Measurements from ENCODE around the gene WBP1.

The WBP1 gene

GRCh38 chr2:74458132-74458937 is at the start of gene WBP1:
WBP1 (plus strand) TSS chr2:74458438; CDS start chr2:74458603, 165 bp downstream.
- no peak for TF ChIP-seq ZNF274 (IDR thresholded peaks at IDR 0.05; ENCODE audit: low read depth, low read length)
- peak within 1 kb of the TSS; percentile 81 for H3K4me3 ChIP-seq (ENCODE audit: low read length)

- H3K4me3 ChIP-seq (ENCODE audit: low read length): no peak overlapping the region
- no peak for TF ChIP-seq ZNF274 (IDR thresholded peaks at IDR 0.05; ENCODE audit: low read depth, low read length)
These were observed 45.1 kb upstream of the WBP1 start for GRCh38 chr2:74413001-74413698.

DNA sequence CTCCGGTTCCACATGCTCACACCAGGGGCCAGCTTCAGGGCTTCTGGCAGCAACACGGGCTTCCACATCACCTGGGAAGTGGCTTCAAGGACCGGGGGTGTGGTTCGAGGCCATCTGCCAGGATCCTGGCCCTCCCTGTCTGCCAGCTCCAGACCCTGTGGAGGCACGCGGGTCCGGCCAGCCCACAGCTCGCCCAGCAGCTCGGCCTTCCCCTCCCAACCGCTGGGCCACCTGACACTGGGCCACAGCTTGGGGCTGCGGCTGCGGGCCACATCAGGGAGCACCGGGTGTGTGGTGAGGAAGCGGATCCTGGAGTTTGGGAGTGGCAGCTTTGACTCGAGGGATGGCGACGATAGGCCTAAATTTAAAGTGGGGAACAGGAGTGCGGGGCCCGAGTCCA is 43.8 kb upstream of the WBP1 start:
- no peak for TF ChIP-seq ZNF274 (IDR thresholded peaks at IDR 0.05; ENCODE audit: low read depth, low read length)
- no peak overlapping the region; the same call in 1 of the 2 replicates for H3K4me3 ChIP-seq (ENCODE audit: low read length)

DNA sequence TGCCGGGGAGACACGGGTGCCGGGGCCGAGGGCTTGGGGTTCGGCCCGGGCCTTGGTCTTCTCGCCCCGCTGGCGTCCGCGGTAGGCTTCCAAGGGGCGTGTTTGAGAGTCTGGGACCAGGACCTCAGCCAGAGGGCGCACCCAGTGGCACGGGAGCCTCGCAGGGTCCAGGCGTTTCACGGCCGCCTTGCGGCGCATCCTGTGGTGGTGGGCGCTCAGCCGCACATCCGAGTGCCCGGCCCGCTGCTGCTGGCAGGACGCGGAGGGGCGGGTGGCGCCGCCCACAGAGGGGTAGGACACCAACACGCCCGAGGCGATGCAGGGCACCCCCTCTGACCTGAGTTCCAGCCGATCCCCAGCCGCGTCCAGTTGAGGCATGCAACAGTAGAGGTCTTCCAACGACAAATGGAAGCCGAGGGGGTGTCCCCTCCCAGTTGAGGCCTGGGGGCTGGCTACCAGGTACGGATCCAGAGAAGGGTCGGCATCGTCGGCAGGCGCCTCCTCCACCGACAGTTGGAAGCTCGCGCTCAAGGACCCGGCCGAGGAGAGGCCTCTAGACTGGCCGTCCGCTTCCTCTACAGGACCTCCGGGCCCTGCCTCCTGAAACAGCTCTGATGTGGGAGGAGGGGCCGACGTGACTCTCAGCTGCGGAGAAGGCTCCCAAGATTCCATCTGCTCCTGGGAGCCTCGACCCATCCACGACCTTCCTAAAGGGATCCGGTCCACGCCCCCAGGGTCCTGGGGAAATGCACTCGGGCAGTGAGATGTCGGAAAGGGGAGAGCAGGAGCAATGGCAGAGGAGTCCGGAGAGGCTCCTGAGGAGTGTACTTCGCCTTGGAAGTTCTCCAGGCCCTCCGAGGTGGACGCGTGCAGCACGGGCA is 43.1 kb upstream of the WBP1 start:
- TF ChIP-seq ZNF274 (IDR thresholded peaks at IDR 0.05; ENCODE audit: low read depth, low read length): no peak
- peak overlapping the region; percentile 44; the same call in 1 of the 2 replicates for H3K4me3 ChIP-seq (ENCODE audit: low read length)

GRCh38 chr2:74415762-74416395 is 42.4 kb upstream of the WBP1 start:
- H3K4me3 ChIP-seq (ENCODE audit: low read length): peak overlapping the region; percentile 44; the same call in 1 of the 2 replicates
- no peak for TF ChIP-seq ZNF274 (IDR thresholded peaks at IDR 0.05; ENCODE audit: low read depth, low read length)

DNA sequence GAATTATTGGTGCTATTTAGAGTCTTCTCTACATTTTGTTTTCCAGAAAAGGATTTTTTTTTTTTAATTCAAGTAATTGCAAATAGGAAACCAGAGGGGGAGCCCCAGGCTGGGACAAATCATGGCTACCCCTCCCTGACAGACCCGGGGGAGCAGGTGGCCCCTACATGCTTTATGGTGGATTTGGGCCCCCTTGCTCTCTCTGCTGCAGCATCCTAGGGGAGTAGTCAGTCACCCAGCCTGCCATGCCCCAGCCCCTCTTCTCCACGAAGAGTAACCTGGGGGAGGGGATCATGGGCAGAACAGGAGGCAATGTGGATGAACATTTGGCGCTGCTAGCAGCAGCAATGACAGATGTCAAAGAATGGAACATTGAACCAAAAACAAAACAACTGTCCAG is 41.5 kb upstream of the WBP1 start:
- no peak for TF ChIP-seq ZNF274 (IDR thresholded peaks at IDR 0.05; ENCODE audit: low read depth, low read length)
- H3K4me3 ChIP-seq (ENCODE audit: low read length): no peak overlapping the region

- TF ChIP-seq ZNF274 (IDR thresholded peaks at IDR 0.05; ENCODE audit: low read depth, low read length): no peak
- H3K4me3 ChIP-seq (ENCODE audit: low read length): no peak overlapping the region
These were observed 41.0 kb upstream of the WBP1 start for GRCh38 chr2:74417197-74417596.

DNA sequence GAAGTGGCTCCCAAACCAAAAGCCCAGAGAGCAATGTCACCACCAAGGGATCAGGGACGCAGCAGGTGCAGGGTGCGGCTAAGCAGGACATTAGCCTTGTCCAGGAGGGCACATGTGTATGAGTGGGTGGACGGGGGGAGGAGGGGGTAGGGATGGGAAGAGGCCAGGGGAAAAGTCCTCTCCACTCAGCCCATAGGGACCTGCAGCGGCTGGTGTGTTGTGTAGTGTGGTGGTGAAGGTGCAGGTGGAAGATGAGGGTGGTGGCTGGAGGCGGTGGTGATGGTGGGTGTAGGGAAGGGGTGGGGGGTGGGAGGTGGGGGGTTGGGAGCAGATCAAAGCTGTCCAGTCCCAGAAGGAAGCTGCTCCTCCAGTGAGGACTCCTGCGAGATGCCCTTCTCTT is 40.5 kb upstream of the WBP1 start:
- no peak for TF ChIP-seq ZNF274 (IDR thresholded peaks at IDR 0.05; ENCODE audit: low read depth, low read length)
- H3K4me3 ChIP-seq (ENCODE audit: low read length): no peak overlapping the region

- no peak for TF ChIP-seq ZNF274 (IDR thresholded peaks at IDR 0.05; ENCODE audit: low read depth, low read length)
- no peak overlapping the region; the same call in 1 of the 2 replicates for H3K4me3 ChIP-seq (ENCODE audit: low read length)
These were observed 39.9 kb upstream of the WBP1 start for GRCh38 chr2:74418312-74418711.

DNA sequence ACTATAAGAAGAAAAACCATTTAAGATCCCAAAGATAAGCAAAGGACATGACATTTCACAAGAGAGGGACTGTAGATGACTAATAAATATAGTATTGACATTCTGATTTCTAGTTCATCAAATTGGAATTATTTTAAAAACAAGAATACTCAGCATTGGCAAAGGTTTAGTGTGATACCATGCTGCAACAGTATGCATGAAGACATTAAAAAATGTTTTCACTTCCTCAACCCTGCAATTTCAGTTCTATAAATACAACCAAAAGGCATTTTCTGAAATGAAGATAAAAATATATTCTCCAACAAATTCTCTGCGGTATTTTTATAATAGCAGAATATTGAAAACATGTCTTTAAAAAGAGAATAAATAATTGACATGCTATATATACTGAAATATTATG is 38.9 kb upstream of the WBP1 start:
- TF ChIP-seq ZNF274 (IDR thresholded peaks at IDR 0.05; ENCODE audit: low read depth, low read length): no peak
- no peak overlapping the region for H3K4me3 ChIP-seq (ENCODE audit: low read length)

GRCh38 chr2:74420006-74420405 is 38.2 kb upstream of the WBP1 start:
- no peak for TF ChIP-seq ZNF274 (IDR thresholded peaks at IDR 0.05; ENCODE audit: low read depth, low read length)
- H3K4me3 ChIP-seq (ENCODE audit: low read length): no peak overlapping the region

DNA sequence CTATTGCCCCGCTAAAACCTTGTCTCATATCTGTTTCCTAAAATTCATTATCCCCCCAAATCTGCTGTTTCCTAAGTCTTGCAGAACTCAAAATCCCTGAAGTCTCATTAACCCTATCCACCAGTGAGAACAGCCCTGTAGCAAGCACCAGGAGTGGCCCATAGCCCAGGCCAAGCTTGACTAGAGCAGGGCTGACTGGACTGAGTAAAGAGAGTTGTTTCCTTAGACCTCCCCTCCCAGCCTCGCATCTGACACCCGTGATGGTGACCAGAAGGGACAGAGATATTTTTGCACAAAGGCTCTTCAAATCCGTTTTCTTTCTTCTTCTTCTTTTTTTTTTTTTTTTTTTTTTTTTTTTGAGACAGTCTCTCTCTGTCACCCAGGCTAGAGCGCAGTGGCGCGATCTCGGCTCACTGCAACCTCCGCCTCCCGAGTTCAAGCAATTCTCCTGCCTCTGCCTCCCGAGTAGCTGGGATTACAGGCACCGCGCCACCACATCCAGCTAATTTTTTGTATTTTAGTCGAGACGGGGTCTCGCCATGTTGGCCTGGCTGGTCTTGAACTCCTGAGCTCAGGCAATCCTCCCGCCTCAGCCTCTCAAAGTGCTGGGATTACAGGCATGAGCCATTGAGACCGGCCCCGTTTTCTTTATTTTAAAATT is 37.7 kb upstream of the WBP1 start:
- H3K4me3 ChIP-seq (ENCODE audit: low read length): peak overlapping the region; percentile 69

DNA sequence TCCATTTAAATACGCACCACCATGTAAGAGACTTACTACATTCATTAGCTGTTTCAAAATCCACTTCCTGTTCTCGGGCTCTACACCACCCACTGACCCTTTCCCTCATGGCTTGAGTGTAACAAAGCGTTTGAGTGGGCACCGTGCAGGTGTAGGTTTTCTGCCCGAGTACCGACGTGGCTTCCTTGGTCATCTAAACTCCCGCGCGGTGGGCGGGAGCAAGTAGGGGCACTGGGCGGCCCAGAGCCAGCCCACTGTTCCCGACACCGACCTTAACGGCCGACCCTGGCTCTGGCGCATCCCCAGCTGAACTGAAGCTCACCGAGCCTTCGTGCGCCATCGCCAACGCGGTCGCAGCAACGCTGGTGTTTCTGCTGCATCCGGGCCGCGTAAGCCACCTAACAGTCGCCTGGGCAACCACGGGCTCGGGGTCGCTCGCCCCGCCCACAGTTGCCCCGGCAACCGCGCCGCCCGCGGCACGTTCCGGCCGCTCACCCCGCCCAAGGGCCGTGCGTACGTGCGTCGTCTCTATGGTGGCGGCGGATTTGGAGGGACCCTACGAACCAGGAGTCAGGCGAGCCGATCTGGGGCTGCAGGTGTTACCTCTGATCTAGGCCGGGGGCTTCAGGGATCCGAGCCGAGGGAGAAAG is 36.9 kb upstream of the WBP1 start, which contains the start of the genes C2orf81 and WDR54:
C2orf81 (minus strand) TSS at position 399 of the 650 bp plus-strand sequence; CDS start at position 340, 59 bp downstream.
WDR54 (plus strand) TSS at position 510 of the 650 bp plus-strand sequence. CDS start 424 bp downstream, outside the sequence.
- TF ChIP-seq ZNF274 (IDR thresholded peaks at IDR 0.05; ENCODE audit: low read depth, low read length): no peak
- H3K4me3 ChIP-seq (ENCODE audit: low read length): peak within 1 kb of the TSS; percentile 69
